Measurements from ENCODE around the gene BCL2.
A peak's percentile ranks its signal among the peaks of the same experiment; 100 is the strongest.

BCL2 gene

DNA sequence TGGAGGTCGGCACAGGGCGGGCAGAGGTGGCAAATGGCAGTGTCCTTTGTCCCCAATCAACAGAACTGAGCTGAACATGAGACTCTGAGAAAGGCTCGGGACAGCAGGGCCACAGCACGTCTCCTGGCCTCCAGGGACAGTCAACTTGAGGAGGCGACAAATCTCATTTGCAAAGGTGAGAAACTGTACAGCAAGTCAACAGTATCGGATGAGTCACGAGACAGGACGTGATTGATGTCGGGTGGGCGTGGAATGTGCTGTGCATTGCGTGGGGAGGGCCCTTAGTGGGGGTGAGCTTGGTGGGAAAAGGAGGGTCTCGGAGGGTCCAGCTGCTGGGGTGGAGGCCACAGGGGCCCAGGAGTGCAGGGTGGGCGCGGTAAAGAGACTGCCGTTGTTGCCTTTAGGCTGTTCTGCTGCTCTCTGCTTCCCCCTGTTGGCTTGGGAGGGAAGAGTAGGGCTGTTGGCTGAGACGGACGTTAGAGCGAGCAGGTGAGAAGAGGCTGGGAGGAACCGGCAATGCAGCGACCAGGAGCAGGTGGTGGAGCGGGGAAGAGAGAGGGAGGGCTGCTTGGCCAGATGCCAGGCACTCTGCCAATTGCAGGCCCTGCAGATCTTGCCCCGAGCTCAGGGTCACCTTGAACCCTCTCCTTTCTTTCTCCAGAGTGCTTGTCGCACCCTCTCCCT is 164.3 kb downstream of the BCL2 start:
- DNase-seq, result peak; percentile 78

DNA sequence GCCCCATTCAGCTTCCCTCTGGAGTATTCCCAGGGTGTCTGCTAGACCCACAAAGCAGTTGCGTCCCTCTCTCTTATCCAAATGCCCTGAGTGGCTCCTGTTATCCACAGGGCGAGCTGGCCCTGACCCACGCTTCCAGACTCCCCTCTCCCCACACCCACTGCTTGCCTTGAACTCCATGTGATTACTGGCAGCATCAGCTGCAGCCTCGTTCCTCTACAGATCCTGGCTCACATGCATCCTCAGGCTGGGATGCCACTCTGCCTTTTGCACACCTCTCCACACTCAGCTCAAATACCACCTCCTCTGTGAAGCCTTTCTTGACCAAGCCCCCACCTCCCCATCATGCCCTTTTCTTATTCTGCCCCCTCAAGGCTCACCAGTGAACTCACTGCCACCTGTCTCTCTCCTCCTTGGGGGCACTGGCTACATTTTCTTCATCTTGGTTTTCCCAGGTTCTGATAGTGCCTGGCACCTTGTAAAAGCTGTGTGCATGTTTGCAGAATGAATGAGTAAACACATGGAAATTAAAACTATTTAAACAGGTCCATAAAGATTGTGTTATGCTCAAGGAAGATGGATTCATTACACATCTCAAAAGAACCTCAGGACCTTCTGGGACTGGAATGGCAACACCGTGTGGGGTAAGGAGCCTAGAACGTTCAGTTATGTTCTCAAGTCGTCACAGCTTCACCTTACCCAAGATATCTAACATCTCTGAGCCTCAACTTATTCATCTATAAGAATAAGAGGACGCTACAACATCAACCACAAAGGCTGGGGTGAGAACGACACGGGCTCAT is 165.0 kb downstream of the BCL2 start:
- DNase-seq, result no peak

DNA sequence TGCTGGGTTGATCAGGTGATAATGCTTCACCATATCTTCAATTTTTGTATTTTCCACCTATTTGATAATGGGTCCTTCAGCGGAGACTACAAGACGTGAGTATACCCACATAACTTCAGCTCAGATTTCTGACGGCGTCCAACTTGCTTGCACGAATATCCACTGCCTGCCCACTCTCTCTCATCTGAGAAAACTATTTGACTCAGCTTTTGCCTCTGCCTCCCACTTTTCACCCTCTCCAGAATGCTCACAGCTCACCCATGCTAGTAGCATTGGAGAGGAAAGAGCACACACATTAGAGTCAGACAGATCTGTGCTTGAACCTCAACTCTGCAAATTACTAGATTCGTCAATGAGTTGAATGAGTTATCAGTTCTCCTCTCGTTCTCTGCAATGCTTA is 166.8 kb downstream of the BCL2 start:
- DNase-seq, result no peak

- DNase-seq, result no peak
Observed at GRCh38 chr18:63152096-63152495, 167.5 kb downstream of the BCL2 start.

DNA sequence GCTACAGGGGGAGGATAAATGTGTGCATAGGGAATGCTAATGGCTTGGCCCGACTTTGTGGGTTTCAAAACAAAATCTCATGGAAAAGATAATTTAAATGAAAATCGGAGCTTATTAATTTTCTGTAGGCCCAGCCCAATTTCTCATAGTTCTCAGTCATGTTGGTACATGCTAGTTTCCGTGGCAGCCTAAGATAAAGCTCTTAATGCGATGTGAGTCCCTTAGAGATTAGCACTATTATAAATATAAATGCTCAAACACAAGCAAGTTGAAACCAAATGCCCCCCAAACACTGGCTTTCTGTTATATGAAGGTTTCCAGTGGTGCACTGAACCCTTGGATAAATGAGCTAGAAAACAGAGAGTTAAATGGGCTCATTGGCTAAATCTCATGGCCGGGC is 168.0 kb downstream of the BCL2 start:
- no peak for DNase-seq

DNA sequence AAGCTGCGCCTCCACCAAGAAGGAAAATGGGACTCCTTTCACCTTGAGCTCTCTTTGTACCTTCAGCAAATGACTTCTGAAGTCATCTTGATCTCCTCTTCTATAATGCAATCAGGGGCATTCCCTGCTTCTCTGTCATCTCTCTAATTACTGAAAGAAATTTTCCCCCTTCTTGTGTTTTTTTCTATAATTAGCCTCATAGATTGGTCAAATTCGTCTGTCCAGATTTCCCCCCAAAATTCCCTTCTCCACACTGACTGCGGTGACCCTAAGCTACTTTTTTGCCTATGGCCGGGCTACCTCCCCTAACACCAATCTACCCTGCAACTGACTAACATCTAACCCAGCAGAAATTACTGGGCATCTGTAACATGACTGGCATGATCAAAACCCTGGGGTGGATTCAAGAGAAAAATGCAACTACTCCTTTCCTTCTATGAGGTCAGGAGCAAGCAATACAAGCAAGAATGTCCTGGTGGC is 168.6 kb downstream of the BCL2 start:
- DNase-seq, result no peak

DNA sequence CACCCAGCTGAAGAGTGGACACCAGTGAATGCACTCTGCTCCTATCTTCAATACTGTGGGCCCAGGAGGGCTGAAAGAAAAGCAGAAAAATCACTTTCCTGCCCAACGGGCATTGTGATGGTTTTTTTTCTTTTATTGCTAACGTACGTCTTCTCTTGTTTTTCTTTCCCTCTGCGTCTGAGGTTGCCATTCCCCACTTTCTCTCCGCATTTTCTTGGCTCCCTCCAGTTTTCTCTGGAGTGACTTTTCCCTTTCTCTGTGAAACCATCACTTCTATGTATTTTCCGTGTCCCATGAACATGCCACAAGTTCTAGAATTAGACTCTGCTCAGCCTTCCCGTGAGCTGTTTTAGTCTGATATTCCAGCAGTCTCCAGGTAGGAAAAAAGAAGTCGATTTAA is 169.2 kb downstream of the BCL2 start:
- no peak for DNase-seq

DNA sequence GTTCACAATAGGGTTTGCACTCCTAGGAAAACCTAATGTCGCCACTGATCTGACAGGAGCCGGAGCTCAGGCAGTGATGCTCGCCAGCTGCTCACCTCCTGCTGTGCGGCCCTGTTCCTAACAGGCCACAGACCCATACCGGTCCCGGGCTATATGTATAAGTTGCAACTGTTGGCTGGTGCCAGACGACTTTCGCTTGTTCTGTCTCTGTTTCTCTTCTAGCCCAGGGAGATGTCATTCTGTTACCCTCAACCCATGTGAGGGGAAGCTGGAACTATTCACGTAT is 170.3 kb downstream of the BCL2 start:
- DNase-seq, result no peak

DNA sequence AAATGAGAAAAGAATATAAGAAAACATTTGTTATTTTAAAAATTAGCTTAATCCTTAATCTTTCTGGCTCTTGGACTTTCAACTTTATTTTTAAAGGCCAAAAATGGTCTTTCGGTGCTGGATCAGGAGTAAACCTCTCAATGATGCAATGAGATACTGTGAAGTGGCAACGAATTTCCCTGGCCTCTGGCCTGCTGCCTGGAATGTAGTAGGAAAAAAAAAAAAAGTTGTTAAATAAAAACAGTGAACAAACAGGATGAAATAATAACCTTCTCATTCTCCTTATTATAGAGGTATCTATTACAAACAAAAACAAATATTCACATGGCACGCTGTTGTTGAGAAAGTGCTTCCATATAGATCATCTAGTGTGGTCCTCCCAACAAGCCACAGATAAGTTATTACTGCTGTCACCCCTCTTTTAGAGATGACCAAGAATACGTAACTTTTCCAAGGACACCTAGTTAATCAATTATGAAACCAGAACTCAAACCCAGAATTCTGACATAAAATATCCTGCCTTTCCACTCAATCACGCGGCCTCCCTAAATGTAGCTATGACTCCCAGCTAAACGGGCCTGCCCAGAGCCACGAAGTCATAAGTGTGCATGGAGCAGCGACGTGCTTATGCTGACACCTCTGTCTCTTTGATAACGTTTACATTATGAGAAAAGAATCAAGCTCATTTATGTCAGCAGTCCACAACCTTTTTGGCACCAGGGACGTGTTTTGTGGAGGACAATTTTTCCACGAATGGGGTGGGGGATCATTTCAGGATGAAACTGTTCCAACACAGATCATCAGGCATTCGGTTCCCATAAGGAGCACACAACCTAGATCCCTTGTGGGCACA is 170.9 kb downstream of the BCL2 start:
- DNase-seq, result no peak

DNA sequence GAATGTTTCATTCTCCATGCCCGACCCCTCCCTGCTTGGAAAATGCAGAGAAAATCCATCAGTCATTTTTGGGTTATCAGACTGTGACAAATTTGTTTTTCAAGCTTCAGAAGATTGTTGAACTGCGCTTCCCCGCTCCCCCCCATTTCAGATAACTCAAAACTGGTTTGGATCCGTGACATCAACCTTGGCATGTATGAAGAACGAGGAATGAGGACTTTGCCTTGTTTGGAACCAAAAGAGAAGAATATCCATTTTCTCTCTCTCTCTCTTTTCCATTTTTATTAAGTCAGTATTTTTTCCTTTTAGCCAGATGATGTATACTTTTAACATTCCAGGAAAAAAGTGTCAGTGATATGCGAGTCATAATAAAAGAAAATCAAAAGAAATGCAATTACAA is 171.6 kb downstream of the BCL2 start:
- no peak for DNase-seq

DNA sequence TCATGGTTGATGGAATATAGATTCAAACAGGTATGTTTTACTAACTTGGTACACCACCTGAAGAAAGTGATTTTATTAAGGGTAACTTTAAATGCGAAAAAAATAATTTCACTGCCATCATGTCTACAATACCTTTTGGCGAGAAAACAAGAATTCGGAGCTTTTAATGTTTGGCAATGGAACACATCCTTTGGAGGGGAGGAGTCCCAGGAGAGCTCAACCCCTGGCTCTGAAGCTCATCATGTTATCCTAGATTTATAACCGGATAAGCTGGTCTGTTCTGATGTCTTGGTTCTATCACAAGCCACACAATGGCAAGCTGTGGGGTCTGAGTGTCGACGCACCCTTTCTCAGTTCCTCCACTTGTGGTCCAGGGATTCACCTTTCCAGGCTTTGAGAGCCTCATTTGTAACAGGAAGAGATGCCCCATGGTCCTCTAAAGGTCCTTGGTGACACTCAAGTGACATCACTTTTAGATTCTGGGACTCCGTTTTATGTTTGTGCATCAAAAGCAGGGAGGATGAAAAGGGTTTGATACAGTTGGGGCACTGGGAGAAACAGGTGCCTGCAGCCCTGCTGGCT is 172.7 kb downstream of the BCL2 start:
- DNase-seq, result no peak

- no peak for DNase-seq
Observed at GRCh38 chr18:63145851-63146555, 173.6 kb downstream of the BCL2 start.

GRCh38 chr18:63145166-63145850 is 174.3 kb downstream of the BCL2 start:
- no peak for DNase-seq

DNA sequence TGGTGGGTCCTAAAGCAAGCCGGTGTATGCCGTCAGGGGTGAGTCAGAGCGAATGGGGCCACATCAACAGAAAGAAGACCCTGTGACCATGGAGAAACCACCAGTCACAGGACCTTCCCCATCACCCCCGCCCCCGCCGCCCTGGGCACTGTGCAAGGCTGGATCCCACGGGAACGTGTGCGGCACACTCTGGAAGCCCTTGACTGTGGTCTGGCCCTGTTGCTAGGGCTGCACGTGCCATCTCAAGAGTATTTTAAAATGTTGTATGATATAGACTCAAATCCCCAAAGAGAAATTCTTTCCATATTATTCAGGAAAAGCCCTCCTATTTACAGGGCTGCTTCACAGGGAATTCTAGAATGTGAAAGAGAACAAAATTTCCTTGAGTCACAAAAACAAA is 174.8 kb downstream of the BCL2 start:
- DNase-seq, result no peak

- DNase-seq, result peak; percentile 87
Observed at GRCh38 chr18:63143330-63143771, 176.2 kb downstream of the BCL2 start.

DNA sequence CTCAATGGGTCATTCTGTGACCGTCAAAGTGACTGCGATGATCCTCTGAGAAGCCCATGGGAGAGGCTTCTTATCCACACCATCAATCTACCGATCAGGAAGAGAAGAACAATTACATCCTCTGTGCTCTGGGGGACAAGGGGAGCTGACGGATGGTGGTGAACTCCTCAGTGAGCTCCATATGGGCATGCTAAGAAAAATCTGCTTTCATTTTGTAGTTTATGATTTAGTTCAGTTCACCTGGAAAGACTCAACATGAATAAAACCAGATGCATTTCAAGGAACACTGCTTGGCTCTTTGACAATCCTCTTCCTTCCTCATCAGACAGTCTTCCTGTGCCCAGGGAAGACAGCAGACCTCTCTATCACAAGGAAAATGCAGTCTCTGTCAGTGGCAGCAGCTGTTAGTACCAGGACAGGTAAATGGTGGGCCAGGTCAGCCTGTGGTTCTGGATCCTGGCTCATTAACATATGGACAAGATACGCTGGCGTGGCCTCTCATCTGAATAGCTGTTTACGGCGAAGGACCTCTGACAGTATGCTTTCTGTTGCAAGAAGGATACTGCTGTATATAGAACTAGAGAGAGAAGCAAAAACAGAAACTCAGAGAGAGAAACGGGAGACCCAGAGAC is 176.9 kb downstream of the BCL2 start:
- DNase-seq, result peak; percentile 59

DNA sequence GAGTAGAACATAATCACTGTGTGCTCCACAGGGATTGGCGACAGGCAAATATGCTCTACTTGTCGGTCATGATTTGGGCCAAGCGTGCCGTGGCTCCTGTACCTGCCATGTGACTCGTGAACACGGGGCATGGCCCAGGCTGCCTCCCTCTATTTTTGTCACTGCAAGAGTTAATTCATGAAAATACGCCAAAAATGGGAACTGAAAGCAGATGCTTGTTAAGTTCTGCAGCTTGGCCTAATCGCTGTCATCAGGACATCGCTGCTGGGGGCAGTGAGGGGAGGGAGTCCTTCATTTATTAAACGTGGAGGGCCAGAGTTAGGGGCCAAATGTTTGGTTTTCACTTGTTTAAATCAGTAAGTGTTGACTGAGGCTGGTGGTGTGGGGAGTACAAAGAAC is 177.8 kb downstream of the BCL2 start:
- no peak for DNase-seq

- DNase-seq, result peak; percentile 68
Observed at GRCh38 chr18:63140997-63141777, 178.4 kb downstream of the BCL2 start.

DNA sequence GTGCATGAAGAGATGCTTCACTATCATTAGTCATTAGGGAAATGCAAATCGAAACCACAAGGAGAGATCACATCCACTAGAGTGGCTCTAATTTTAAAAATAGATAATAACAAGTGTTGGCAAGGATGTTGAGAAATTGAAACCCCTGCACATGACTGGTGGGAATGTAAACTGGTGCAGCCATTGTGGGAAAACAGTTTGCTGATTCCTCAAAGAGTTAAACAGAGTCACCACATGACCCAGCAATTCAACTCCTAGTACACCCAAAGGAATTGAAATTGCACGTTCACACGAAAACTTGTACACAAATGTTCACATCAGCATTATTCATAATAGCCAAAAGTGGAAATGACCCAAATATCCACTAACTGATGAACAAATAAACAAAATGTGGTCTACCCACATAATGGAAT is 179.5 kb downstream of the BCL2 start:
- DNase-seq, result no peak

All from eye (tissue), 1 donor.